NCI-H1930 (cell line): ENCODE results near the gene SNX8.
"Not testable (repeated sequence)": the region's sequence is repeated elsewhere in the genome, so short reads cannot be mapped to it uniquely, and the experiment has no call there.

ENCODE experiments used
- DNase-seq, 2 experiments: peaks; one replicate each; lab custom pipeline; 2025; lab: John Stamatoyannopoulos, UW

The SNX8 gene, protein sequence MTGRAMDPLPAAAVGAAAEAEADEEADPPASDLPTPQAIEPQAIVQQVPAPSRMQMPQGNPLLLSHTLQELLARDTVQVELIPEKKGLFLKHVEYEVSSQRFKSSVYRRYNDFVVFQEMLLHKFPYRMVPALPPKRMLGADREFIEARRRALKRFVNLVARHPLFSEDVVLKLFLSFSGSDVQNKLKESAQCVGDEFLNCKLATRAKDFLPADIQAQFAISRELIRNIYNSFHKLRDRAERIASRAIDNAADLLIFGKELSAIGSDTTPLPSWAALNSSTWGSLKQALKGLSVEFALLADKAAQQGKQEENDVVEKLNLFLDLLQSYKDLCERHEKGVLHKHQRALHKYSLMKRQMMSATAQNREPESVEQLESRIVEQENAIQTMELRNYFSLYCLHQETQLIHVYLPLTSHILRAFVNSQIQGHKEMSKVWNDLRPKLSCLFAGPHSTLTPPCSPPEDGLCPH

GRCh38 chr7:2314209-2314955, at the start of gene SNX8:
SNX8 (minus strand) TSS chr7:2314441; CDS start chr7:2314421, 20 bp downstream.
- DNase-seq = peak; percentile 82 to 84

GRCh38 chr7:2362385-2363088, 48.3 kb upstream of the SNX8 start:
- DNase-seq = no peak

GRCh38 chr7:2360796-2361195, 46.6 kb upstream of the SNX8 start:
- DNase-seq = no peak

- no peak for DNase-seq
These were observed 45.4 kb upstream of the SNX8 start for GRCh38 chr7:2359610-2360009.

DNA sequence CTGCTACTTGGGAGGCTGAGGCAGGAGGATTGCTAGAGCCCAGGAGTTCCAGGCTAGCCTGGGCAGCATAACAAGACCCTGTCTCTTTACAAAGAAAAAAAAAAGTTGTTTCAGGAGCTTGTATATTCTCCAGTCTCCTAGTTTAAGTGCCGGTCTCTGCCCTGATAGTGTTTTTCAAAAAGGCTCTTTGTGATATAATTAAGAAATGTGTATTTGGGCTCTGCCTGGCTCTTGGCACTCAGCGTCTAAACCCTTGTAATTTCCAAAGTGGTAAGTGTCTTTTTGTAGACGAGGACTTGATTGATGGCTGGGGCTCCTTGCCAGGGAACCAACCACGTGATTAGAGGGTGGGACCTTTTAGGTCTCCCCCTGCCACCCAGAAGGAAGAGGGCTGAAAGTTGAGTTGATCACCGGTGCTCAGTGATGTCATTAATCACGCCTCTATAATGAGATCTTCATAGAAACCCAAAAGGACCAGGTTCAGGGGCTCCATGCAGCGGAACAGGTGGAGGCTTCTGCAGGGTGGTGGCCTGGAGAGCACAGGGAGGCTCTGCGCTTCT, 44.8 kb upstream of the SNX8 start:
- DNase-seq = no peak

DNA sequence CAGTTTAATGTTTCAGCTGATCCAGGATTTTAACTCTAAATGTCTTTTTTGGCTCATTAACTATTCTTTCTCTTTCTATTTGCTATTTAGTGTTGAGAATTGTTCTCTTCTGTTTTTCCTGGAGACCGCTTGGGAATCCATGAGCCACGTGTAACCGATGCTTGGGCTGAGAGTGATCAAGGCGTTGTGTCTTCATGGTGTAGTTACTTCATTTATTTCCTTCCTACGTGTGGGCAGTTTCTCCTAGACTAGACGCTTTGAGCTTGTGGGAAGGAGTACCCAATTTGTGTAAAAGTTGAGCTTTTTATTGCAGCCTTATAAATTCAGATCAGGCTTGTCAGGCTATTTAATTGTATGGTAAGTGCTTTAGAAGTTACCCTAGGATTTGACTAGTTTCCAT, 43.3 kb upstream of the SNX8 start:
- no peak for DNase-seq

DNA sequence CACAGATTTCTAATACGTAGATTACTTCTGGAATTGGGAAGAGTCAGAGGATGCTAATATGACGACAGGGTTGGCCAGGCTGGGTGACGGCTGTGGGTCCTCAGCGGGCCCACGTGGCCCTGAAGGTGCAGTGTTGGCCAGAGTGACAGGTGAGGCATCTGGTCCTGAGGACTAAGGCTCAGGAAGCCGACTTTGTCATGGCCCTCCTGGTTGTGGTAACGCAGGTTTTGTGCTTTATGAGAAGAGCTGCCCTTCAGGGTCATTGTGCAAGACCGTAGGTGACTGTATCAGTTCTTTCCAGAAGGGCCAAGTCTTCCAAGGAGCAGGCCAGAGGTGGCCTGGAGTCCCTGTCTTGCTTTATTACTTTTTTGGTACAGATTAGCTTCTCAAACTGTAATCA, 42.9 kb upstream of the SNX8 start:
- no peak for DNase-seq

- DNase-seq = no peak
These were observed 41.4 kb upstream of the SNX8 start for GRCh38 chr7:2355705-2356008.

GRCh38 chr7:2354939-2355704, 40.9 kb upstream of the SNX8 start:
- no peak for DNase-seq

DNA sequence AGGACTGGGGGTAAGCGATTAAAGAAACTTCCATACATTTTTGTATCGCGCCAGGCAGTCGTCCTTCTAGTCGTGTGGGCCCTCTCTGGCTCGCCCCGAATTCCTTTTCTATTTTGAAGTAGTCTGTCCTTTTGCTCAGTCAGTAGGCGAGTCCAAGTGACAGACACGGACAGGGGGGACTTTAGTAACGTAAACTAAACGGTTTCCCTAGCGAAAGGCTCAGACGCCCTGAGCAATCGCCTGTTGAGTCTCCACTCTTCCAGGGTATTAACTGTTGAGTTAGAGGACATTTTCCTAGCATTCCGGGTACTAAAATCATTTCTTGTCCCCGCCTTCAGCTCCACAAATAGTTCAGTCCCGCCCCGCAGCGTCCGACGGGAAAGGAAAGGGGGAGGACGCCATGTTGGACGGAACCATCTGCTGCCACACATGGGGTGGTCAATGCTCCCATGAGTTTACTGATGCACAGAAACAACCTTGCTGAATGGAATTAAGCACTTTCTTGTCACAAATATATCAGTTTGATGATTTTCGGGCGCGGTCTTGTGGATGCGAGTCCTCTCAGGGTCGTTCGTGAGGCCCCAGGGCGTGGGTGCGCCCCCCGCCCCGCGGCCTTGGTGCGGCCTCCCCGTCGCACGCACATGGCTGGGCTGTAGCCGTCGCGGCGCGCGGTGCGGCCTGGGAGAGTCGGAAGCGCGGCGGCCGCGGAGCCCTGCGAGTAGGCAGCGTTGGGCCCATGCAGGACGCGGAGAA, 40.1 kb upstream of the SNX8 start, which contains the start of gene EIF3B:
Gene EIF3B, plus strand, starts transcription at position 642 of the 753 bp plus-strand sequence. Its CDS starts 95 bp downstream, at position 737.
- peak; percentile 81 to 95 for DNase-seq

GRCh38 chr7:2353936-2354185, 39.6 kb upstream of the SNX8 start:
- DNase-seq = peak; percentile 79 to 85

DNA sequence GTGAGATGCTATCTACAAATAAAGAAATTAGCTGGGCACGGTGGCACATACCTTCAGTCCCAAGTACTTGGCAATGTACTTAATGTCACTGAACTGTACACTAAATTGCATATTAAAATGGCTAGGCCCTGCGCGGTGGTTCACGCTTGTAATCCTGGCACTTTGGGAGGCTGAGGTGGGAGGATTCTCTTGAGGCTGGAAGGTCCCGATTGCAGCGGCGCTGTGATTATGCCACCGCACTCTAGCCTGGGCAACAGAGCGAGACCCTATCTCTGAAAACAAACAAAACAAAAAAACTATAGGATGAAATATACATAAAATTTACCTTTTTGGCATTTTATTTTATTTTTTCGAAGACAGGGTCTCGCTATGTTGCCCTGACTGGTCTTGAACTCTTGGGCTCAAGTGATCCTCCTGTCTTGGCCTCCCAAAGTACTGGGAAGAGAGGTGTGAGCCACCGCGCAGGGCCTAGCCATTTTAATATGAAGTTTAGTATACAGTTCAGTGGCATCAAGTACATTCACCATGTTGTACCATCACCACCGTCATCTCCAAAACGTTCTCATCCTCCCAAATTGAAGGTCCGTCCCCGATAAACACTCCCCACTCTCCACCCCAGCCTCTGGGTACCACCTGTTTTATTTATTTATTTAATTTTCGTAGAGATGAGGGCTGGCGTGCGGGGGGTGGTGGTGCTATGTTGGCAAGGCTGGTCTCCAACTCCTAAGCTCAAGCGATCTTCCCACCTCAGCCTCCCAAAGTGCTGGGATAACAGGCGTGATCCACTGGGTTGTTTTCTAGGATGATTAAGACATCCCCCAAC, 39.1 kb upstream of the SNX8 start:
- no peak for DNase-seq

DNA sequence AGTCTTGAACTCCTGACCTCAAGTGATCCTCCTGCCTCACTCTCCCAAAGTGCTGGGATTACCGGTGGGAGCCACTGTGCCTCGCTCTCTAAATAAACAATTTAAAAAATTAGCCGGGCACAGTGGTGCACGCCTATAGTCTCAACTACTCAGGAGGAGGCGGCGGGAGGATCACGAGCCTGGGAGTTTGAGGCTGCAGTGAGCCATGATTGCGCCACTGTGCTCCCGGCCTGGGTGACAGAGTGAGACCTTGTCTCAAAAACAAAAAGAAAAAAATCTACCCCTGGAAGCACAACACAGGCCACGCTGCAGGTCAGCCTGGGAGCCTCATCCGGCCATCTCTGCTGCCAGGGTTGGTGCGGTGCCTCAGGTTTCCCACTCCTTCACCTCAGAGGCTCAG, 36.6 kb upstream of the SNX8 start:
- no peak for DNase-seq

DNA sequence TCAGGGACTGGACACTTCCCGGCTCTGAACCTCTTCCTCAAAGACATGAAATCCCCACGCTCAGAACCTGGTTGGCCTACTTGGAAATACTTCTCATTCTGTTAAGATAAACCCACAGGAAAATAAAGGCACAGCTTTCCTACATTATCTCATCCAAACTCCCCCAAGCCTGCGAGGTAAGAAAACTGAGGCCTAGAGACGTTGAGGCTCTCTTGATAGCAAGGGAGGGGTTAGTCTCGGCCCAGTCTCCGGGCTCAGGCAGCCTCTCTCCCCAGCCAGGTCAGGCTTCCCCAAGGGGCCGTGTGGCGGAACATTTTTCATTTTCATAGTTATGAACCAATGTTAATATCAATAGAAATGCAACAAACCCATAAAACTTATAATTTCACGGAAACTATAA, 35.8 kb upstream of the SNX8 start:
- DNase-seq = no peak

GRCh38 chr7:2347351-2348063, 33.3 kb upstream of the SNX8 start:
- DNase-seq = not testable (repeated sequence)

GRCh38 chr7:2336626-2337299, 22.5 kb upstream of the SNX8 start:
- no peak for DNase-seq

GRCh38 chr7:2332606-2333231, 18.5 kb upstream of the SNX8 start:
- DNase-seq = not testable (repeated sequence)

- no peak for DNase-seq
These were observed 17.5 kb upstream of the SNX8 start for GRCh38 chr7:2331707-2332106.
